ENCODE results near the gene OR5H1.
"Not testable (repeated sequence)": the region's sequence is repeated elsewhere in the genome, so short reads cannot be mapped to it uniquely, and the experiment has no call there.

The OR5H1 gene
- total RNA-seq = 0 reads per million in 2 donors

GRCh38 chr3:98130421-98130820, at the start of gene OR5H1:
Gene OR5H1, plus strand, starts transcription at chr3:98130721. Its CDS starts 1,977 bp downstream, at chr3:98132698.
- DNase-seq = no peak

DNA sequence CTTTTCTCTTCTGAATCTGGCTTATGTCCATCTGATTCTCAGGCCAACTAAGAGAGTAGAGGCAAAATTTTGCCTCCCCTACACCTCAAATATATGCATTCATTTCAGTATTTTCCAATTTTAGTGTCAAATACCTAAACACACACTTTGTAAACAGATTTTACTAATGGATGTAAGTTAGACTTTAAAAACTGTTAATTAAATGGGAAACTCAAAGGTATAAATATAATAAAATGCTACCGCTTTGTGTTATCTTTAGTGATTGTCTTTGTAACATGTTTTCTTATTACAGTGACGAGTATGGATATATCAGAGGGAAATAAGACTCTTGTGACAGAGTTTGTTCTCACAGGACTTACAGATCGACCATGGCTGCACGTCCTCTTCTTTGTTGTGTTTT, 43.6 kb upstream of the OR5H1 start, which contains the start of gene OR5AC2:
Gene OR5AC2, plus strand, starts transcription at position 301 of the 400 bp plus-strand sequence. Its CDS starts 0 bp downstream, at position 301.
- no peak for DNase-seq

- DNase-seq = no peak
Observed at GRCh38 chr3:98095882-98096281, 34.6 kb upstream of the OR5H1 start.

DNA sequence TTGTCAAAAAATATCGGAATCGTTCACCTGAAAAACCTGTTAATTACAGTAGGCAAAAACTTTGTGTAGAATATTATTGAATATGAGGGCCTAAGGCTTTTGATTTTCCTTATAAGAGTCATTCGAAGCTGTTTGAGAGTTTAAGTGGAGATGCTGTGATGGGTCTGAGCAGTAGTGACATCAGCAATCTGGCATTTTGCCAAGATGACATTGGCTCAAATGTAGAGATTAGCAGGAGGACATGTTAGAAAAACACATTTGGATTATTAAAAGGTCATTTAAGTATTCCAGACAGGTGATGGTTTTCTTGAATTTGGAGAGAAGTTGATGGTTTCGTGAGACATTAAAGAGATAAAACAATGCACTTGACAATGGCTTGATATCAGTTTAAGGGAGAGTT, 30.7 kb upstream of the OR5H1 start:
- no peak for DNase-seq

DNA sequence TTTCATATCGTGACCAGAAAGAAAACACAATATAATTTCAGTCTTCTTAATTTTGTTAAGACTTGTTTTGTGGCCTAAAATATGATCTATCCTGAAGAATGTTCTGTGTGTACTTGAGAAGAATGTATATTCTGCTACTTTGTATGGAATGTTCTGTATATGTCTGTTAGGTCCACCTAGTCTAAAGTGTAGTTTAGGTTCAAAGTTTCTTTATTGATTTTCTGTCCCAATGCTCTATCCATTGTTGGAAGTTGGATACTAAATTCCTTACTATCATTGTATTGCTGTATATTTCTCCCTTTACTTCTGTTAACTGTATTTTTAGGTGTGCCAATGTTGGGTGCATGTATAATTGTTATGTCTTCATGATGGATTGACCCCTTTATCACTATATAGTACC, 22.4 kb upstream of the OR5H1 start:
- DNase-seq = no peak

DNA sequence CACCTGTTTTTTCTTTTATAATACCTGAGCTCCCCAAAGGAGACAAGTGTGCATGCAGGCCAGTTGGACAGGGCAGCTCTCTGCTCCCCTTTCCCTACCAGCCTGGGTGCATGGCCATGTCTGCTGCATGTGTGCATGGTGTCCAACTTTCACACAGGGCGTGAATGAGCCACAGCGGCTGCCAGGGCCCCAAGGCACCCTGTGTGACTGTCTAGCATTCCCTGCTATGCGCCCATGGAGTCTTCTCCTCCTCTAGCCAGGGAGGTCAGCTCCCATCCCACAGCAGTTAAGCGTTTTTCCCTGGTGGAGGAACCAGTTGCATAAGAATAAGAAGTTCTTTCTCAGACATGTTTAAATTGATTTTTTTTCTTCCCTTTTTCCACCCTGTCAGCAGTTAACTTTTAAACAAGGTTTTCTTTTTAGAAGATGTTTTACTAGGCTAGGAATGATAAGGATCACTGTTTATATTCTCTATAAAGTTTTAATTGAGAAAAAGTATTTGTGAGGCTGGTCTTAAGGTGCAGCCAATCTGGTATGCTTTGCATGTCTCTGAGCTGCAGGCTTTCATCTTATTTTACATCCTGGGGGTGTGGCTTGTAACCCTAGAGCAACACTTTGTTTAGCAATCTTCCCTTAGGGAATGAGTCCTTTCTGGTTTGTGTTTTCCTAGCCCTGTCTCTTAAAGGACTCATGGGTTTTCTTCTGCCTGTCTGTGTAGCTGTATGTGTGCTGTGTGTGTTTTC, 20.5 kb upstream of the OR5H1 start:
- no peak for DNase-seq

GRCh38 chr3:98110550-98110908, 20.0 kb upstream of the OR5H1 start:
- no peak for DNase-seq

DNA sequence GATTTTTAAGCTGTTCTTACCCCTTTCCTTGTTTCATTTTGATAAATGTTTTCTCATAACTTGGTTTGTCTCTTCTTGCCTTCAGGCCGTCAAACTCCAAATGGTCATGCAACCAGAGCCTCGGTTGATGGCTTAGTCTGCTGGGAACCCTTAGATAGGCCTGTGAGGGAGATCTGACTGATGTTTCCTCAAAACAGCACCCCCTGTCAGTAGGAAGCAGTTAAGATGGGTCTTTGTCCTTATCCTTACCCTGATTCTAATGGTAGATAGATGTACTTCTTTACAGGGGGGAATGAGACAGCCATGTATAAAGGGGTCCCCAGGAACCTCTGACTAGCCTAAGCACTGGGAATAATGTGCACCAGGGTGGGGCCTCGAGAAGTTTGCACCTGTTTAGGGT, 16.3 kb upstream of the OR5H1 start:
- DNase-seq = no peak

GRCh38 chr3:98115717-98116116, 14.8 kb upstream of the OR5H1 start:
- DNase-seq = no peak

DNA sequence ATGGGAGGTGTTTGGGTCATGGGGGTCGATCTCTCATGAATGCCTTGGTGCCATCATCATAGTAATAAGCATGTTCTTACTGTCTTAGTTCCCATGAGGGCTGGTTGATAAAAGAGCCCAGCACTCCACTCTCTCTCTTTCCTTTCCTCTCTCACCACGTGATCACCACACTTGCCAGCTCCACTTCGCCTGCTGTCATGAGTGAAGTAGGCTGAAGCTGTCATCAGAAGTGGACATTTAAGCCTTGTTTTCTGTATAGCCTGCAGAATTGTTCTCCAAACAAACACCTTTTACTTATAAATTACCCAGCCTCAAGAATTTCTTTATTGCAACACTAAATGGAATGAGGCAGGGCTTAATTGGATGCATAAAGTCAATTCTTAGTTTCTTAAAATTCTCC, 6.1 kb downstream of the OR5H1 start:
- DNase-seq = no peak

- DNase-seq = not testable (repeated sequence)
Observed at GRCh38 chr3:98137826-98138557, 7.5 kb downstream of the OR5H1 start.

- DNase-seq = no peak
Observed at GRCh38 chr3:98140531-98140930, 10.0 kb downstream of the OR5H1 start.

- DNase-seq = no peak
Observed at GRCh38 chr3:98147179-98147578, 16.7 kb downstream of the OR5H1 start, which contains the start of gene OR5H14. Gene OR5H14, plus strand, starts transcription at chr3:98147479. Its CDS starts 1,907 bp downstream, at chr3:98149386.

DNA sequence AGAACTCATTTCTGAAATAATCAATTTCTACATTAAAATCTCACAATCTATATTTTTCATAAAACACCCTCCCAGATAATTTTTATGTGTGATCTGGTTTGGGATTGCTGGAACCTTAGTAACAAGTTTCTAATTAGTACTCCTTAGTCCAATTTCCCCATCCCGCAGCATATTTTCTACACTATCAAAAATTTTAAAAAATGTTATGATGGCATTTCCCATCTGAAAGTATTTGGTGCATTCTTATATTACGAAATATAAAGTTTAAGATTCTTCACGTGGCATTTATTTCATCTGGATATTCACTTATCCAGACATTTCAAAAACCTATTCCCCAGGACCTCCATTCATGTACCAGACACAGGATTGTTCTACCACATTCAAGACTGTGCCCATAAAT, 18.2 kb downstream of the OR5H1 start:
- DNase-seq = no peak

DNA sequence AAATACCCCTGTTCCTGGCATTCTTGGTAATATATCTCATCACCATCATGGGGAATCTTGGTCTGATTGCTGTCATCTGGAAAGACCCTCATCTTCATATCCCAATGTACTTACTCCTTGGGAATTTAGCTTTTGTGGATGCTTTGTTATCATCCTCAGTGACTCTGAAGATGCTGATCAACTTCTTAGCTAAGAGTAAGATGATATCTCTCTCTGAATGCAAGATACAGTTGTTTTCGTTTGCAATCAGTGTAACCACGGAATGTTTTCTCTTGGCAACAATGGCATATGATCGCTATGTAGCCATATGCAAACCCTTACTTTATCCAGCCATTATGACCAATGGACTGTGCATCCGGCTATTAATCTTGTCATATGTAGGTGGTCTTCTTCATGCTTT, 18.9 kb downstream of the OR5H1 start:
- DNase-seq = not testable (repeated sequence)

- DNase-seq = no peak
Observed at GRCh38 chr3:98151241-98151640, 20.7 kb downstream of the OR5H1 start.

GRCh38 chr3:98166396-98166795, 35.9 kb downstream of the OR5H1 start, which contains the start of gene OR5H15:
Gene OR5H15, plus strand, starts transcription at chr3:98166696. Its CDS starts 2,004 bp downstream, at chr3:98168700.
- DNase-seq = no peak

- DNase-seq = no peak
Observed at GRCh38 chr3:98171071-98171470, 40.5 kb downstream of the OR5H1 start.

- DNase-seq = no peak
Observed at GRCh38 chr3:98172621-98173020, 42.1 kb downstream of the OR5H1 start.

DNA sequence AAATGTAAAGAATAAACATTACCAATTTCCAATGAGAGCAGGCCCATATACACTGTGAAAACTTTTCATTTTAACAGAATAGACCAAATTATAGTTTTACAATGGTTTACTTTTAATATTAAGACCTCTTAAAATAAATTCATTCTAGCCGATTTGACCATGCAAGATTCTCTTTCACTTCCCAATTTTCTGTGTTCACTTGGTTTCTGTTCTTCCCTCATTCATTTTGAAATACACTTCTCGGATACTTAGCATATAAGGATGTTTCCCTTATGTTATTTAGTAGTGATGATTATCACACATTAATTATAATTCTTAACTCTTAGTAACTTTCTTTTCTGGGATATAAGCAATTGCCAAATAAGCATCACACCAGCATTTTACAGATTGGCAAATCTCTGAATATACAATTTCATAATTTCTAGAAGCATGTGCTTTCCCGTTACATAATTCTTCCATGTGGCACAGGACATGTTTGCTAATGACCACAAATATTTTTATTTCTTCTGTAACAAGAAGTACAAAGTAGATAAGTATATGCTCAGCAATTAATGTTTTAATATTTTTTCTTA, 49.9 kb downstream of the OR5H1 start:
- no peak for DNase-seq

DNA sequence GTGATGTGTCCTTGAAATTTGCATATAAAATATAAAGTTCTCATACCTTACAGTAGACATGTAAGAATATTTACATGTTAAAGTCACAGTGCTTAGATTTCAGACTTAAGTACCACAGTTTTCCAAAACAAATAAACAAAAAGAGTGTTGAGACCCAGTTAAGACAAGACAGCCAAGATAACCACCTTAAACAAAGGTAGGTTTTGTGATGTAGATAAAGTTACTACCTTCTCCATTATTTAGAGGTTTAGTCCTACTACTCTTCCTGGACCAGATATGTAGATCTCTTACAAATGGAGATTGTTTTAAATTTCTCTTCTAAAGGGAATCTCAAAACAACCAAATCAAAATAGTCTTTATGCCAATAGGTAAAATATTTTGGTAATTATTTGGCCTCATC, 51.7 kb downstream of the OR5H1 start:
- no peak for DNase-seq

- DNase-seq = no peak
Observed at GRCh38 chr3:98185180-98185579, 54.7 kb downstream of the OR5H1 start.
